SH-SY5Y (cell line): ENCODE data around the gene RNF215.

Experiments
- GATA2 ChIP-seq: IDR thresholded peaks from 2 replicates; pipeline ENCODE4 v1.6.1; 2011; ENCODE audit warnings: mild to moderate bottlenecking, low read depth, low read length
- GATA3 ChIP-seq: IDR thresholded peaks from 2 replicates; pipeline ENCODE4 v1.6.1; 2011; ENCODE audit warnings: low read depth, mild to moderate bottlenecking, low read length, moderate library complexity

GRCh38 chr22:30416403-30416802 is 29.2 kb upstream of the RNF215 start:
- TF ChIP-seq GATA3 (no peak), GATA2 (no peak)
